Activated T-helper 2 cell treated with anti-CD3 and anti-CD28 coated beads, Interferon-gamma antibody, Interleukin-2, Interleukin-4, amounts not matched to agents 10 μg/mL and 5 μg/mL and 100 μg/mL, durations not matched to agents 14 hours and 24 hours and 36 hours (primary cell): Measurements from ENCODE around the gene FNIP1. TPM values are rescaled to one million over a fixed set of nuclear protein-coding genes. Genes with fewer than 3 reads are reported as not detected.
"Not testable (repeated sequence)": the region's sequence is repeated elsewhere in the genome, so short reads cannot be mapped to it uniquely, and the experiment has no call there.

Source experiments
- DNase-seq: peaks from one replicate; pipeline ENCODE4 v3.0.0; 2021; ENCODE audit warnings: low spot score
- H3K27ac Mint-ChIP-seq: one replicate; pipeline ENCODE4 v1.8.0; 2021; ENCODE audit warnings: mixed read lengths
- H3K27me3 Mint-ChIP-seq: one replicate; pipeline ENCODE4 v1.8.0; 2021; ENCODE audit warnings: low read depth, mixed read lengths
- H3K36me3 Mint-ChIP-seq: one replicate; pipeline ENCODE4 v1.8.0; 2021; ENCODE audit warnings: low read depth, mixed read lengths
- H3K4me1 Mint-ChIP-seq: one replicate; pipeline ENCODE4 v1.8.0; 2021; ENCODE audit warnings: low read depth, mixed read lengths
- H3K4me3 Mint-ChIP-seq: one replicate; pipeline ENCODE4 v1.8.0; 2021; ENCODE audit warnings: low read depth, mild to moderate bottlenecking, moderate library complexity, mixed read lengths
- H3K9me3 Mint-ChIP-seq: one replicate; pipeline ENCODE4 v1.8.0; 2021; ENCODE audit warnings: mixed read lengths
- intact Hi-C: fragments of 100-400 bp; cut with micrococcal nuclease; formaldehyde crosslinking; loops from one replicate; pipeline ENCODE4 v1.15.1; 2023
- total RNA-seq: library from RNA; stranded (reverse); gene quantifications from 2 replicates; pipeline ENCODE4 v1.2.3, GENCODE V29; 2022

Gene FNIP1
- 18.1 and 18.8 TPM in 2 replicates for total RNA-seq

GRCh38 chr5:131796793-131797693, at the start of gene FNIP1:
TSS of gene FNIP1 (minus strand) at chr5:131797017. CDS start at chr5:131796921, 96 bp downstream.
- H3K4me1 Mint-ChIP-seq, result peaks cover 28% of the 10 kb centered on the region
- DNase-seq, result peak; percentile 99
- H3K27ac Mint-ChIP-seq, result peak within 1 kb of the TSS; percentile 91
- intact Hi-C loops, result loop anchor here (1.0 to 10.0 kb wide), 7 partner anchors 50 to 268 kb away; partner anchors contain the start of genes IL3 and RAPGEF6
- H3K27me3 Mint-ChIP-seq, result peaks cover 8% of the 10 kb centered on the region
- no peaks in the 10 kb centered on the region for H3K9me3 Mint-ChIP-seq
- H3K36me3 Mint-ChIP-seq, result peaks cover 34% of the 10 kb centered on the region
- peak within 1 kb of the TSS; percentile 97 for H3K4me3 Mint-ChIP-seq

GRCh38 chr5:131846536-131846935, 49.7 kb upstream of the FNIP1 start:
- H3K27me3 Mint-ChIP-seq, result peaks cover 2% of the 10 kb centered on the region
- H3K36me3 Mint-ChIP-seq, result peaks cover 8% of the 10 kb centered on the region
- H3K4me3 Mint-ChIP-seq, result no peak overlapping the region
- DNase-seq, result no peak
- H3K9me3 Mint-ChIP-seq, result peaks cover 77% of the 10 kb centered on the region
- no peak overlapping the region for H3K27ac Mint-ChIP-seq
- no peaks in the 10 kb centered on the region for H3K4me1 Mint-ChIP-seq
- intact Hi-C loops, result no loop called here

- no peak for DNase-seq
- Mint-ChIP-seq H3K9me3 (peaks cover 78% of the 10 kb centered on the region), H3K27ac (no peak overlapping the region)
Measured at GRCh38 chr5:131845828-131846227, 49.0 kb upstream of the FNIP1 start.

GRCh38 chr5:131842971-131843370, 46.2 kb upstream of the FNIP1 start:
- H3K27ac Mint-ChIP-seq, intact Hi-C loops, H3K4me3 Mint-ChIP-seq, DNase-seq, H3K4me1 Mint-ChIP-seq, H3K36me3 Mint-ChIP-seq: not testable (repeated sequence)
- H3K9me3 Mint-ChIP-seq, result peaks cover 82% of the 10 kb centered on the region
- H3K27me3 Mint-ChIP-seq, result peaks cover 13% of the 10 kb centered on the region

More at GRCh38 chr5:131845828-131846227, 49.0 kb upstream of the FNIP1 start:
- H3K4me3 Mint-ChIP-seq, result no peak overlapping the region
- H3K36me3 Mint-ChIP-seq, result peaks cover 8% of the 10 kb centered on the region
- H3K4me1 Mint-ChIP-seq, result no peaks in the 10 kb centered on the region
- peaks cover 2% of the 10 kb centered on the region for H3K27me3 Mint-ChIP-seq
- intact Hi-C loops, result no loop called here

GRCh38 chr5:131832702-131833101, 35.9 kb upstream of the FNIP1 start:
- DNase-seq, H3K27ac Mint-ChIP-seq, H3K27me3 Mint-ChIP-seq, intact Hi-C loops, H3K4me1 Mint-ChIP-seq, H3K4me3 Mint-ChIP-seq, H3K36me3 Mint-ChIP-seq, H3K9me3 Mint-ChIP-seq: not testable (repeated sequence)

GRCh38 chr5:131825404-131826013, 28.7 kb upstream of the FNIP1 start:
- DNase-seq, result no peak
- H3K36me3 Mint-ChIP-seq, result no peaks in the 10 kb centered on the region
- H3K9me3 Mint-ChIP-seq, result peaks cover 3% of the 10 kb centered on the region
- H3K4me1 Mint-ChIP-seq, result peaks cover 8% of the 10 kb centered on the region
- peaks cover 21% of the 10 kb centered on the region for H3K27me3 Mint-ChIP-seq
- H3K4me3 Mint-ChIP-seq, result no peak overlapping the region
- intact Hi-C loops, result no loop called here
- H3K27ac Mint-ChIP-seq, result no peak overlapping the region

GRCh38 chr5:131824631-131825030, 27.8 kb upstream of the FNIP1 start:
- no peak overlapping the region for H3K27ac Mint-ChIP-seq
- intact Hi-C loops, result no loop called here
- peaks cover 24% of the 10 kb centered on the region for H3K27me3 Mint-ChIP-seq
- H3K36me3 Mint-ChIP-seq, result no peaks in the 10 kb centered on the region
- H3K4me3 Mint-ChIP-seq, result no peak overlapping the region
- peaks cover 5% of the 10 kb centered on the region for H3K4me1 Mint-ChIP-seq
- no peak for DNase-seq
- peaks cover 3% of the 10 kb centered on the region for H3K9me3 Mint-ChIP-seq

GRCh38 chr5:131821221-131821620, 24.4 kb upstream of the FNIP1 start:
- no peak overlapping the region for H3K4me3 Mint-ChIP-seq
- no peak overlapping the region for H3K27ac Mint-ChIP-seq
- intact Hi-C loops, result no loop called here

GRCh38 chr5:131818001-131818724, 21.3 kb upstream of the FNIP1 start:
- H3K27me3 Mint-ChIP-seq, result peaks cover 22% of the 10 kb centered on the region
- no peaks in the 10 kb centered on the region for H3K36me3 Mint-ChIP-seq
- no peak overlapping the region for H3K4me3 Mint-ChIP-seq
- intact Hi-C loops, result no loop called here
- H3K9me3 Mint-ChIP-seq, result no peaks in the 10 kb centered on the region
- H3K4me1 Mint-ChIP-seq, result peaks cover 11% of the 10 kb centered on the region
- DNase-seq, result no peak
- no peak overlapping the region for H3K27ac Mint-ChIP-seq

More at GRCh38 chr5:131821221-131821620, 24.4 kb upstream of the FNIP1 start:
- DNase-seq, result no peak
- no peaks in the 10 kb centered on the region for H3K36me3 Mint-ChIP-seq
- peaks cover 22% of the 10 kb centered on the region for H3K27me3 Mint-ChIP-seq
- peaks cover 11% of the 10 kb centered on the region for H3K4me1 Mint-ChIP-seq
- no peaks in the 10 kb centered on the region for H3K9me3 Mint-ChIP-seq

- no peaks in the 10 kb centered on the region for H3K9me3 Mint-ChIP-seq
- H3K27ac Mint-ChIP-seq, result no peak overlapping the region
- no peak for DNase-seq
- no peaks in the 10 kb centered on the region for H3K36me3 Mint-ChIP-seq
- H3K4me1 Mint-ChIP-seq, result peaks cover 11% of the 10 kb centered on the region
- H3K4me3 Mint-ChIP-seq, result no peak overlapping the region
- H3K27me3 Mint-ChIP-seq, result peaks cover 4% of the 10 kb centered on the region
- intact Hi-C loops, result no loop called here
Measured at GRCh38 chr5:131814990-131815389, 18.2 kb upstream of the FNIP1 start.

- H3K27me3 Mint-ChIP-seq, result peaks cover 6% of the 10 kb centered on the region
- intact Hi-C loops, result no loop called here
- no peak overlapping the region for H3K27ac Mint-ChIP-seq
- no peak overlapping the region for H3K4me3 Mint-ChIP-seq
- H3K9me3 Mint-ChIP-seq, result no peaks in the 10 kb centered on the region
- no peak for DNase-seq
- H3K36me3 Mint-ChIP-seq, result no peaks in the 10 kb centered on the region
- peaks cover under 1% of the 10 kb centered on the region for H3K4me1 Mint-ChIP-seq
Measured at GRCh38 chr5:131812371-131813160, 15.7 kb upstream of the FNIP1 start.
